ENCODE results near the gene RBM12. TPM values are rescaled to one million over a fixed set of nuclear protein-coding genes. Genes with fewer than 3 reads are reported as not detected.

RBM12 gene
- total and polyA plus RNA-seq, 4 donors = 9.5 to 75.0 (median 39.4) TPM

GRCh38 chr20:35661908-35662307 is 2.8 kb downstream of the RBM12 start:
- H3K4me3 ChIP-seq = no peak overlapping the region
- WGBS, 2 donors = 28 to 47% methylated on average over 3 of the region's 3 CpGs
- no peak overlapping the region for H3K27ac ChIP-seq (ENCODE audit: low read depth in 1 of 2, low read length in 1 of 2)
- H3K4me1 ChIP-seq (ENCODE audit: control insufficient read depth in 5 of 5, insufficient read depth in 5 of 5, low read length in 5 of 5) = peaks cover 6 to 32% (median 13%) of the 10 kb centered on the region in 5 donors
- TF ChIP-seq, protein P1, sequence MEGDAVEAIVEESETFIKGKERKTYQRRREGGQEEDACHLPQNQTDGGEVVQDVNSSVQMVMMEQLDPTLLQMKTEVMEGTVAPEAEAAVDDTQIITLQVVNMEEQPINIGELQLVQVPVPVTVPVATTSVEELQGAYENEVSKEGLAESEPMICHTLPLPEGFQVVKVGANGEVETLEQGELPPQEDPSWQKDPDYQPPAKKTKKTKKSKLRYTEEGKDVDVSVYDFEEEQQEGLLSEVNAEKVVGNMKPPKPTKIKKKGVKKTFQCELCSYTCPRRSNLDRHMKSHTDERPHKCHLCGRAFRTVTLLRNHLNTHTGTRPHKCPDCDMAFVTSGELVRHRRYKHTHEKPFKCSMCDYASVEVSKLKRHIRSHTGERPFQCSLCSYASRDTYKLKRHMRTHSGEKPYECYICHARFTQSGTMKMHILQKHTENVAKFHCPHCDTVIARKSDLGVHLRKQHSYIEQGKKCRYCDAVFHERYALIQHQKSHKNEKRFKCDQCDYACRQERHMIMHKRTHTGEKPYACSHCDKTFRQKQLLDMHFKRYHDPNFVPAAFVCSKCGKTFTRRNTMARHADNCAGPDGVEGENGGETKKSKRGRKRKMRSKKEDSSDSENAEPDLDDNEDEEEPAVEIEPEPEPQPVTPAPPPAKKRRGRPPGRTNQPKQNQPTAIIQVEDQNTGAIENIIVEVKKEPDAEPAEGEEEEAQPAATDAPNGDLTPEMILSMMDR (IDR thresholded peaks at IDR 0.05; ENCODE audit: control extremely low read depth, extremely low read depth) = no peak
- H3K9me3 ChIP-seq (ENCODE audit: control insufficient read depth in 4 of 4, insufficient read depth in 3 of 4, low read length in 3 of 4) = no peaks in the 10 kb centered on the region
- H3K36me3 ChIP-seq (ENCODE audit: control insufficient read depth in 4 of 4, insufficient read depth in 4 of 4, low read length in 4 of 4) = no peaks in the 10 kb centered on the region
- ATAC-seq (ENCODE audit: insufficient read depth, low FRiP score) = no peak
- H3K9ac ChIP-seq (ENCODE audit: insufficient read depth in 1 of 2, low read length in 2 of 2) = peak overlapping the region in 1 of 2 donors; percentile 40
- no peak for DNase-seq
- no peaks in the 10 kb centered on the region for H3K27me3 ChIP-seq (ENCODE audit: control insufficient read depth in 3 of 3, insufficient read depth in 3 of 3, low read length in 2 of 3)

DNA sequence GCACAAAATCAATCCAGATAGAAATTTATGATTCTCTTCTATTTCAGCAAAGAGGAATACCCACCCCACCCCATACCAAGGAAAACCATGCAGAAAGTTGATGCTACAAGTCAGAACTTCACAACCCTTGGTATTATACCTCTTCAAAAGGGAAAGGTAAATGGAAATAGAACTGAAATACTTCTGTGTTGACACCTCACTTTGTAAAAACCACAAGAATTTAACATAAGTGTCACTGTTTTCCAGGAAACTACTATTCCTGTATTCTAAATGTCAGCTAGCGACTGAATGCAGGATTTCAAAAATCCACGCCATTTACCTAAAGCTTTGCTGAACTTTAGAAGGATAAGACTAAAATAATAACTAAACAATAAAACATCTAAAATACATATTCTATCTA is 3.6 kb downstream of the RBM12 start:
- WGBS, 2 donors = 39 to 43% methylated on average over 2 of the region's 2 CpGs
- H3K27ac ChIP-seq (ENCODE audit: low read depth in 1 of 2, low read length in 1 of 2) = no peak overlapping the region
- no peak overlapping the region for H3K9ac ChIP-seq (ENCODE audit: insufficient read depth in 1 of 2, low read length in 2 of 2)
- no peaks in the 10 kb centered on the region for H3K27me3 ChIP-seq (ENCODE audit: control insufficient read depth in 3 of 3, insufficient read depth in 3 of 3, low read length in 2 of 3)
- peaks cover 8 to 34% (median 13%) of the 10 kb centered on the region in 5 donors for H3K4me1 ChIP-seq (ENCODE audit: control insufficient read depth in 5 of 5, insufficient read depth in 5 of 5, low read length in 5 of 5)
- ATAC-seq (ENCODE audit: insufficient read depth, low FRiP score) (no peak), DNase-seq (no peak)
- H3K4me3 ChIP-seq = no peak overlapping the region
- TF ChIP-seq, protein P1 (IDR thresholded peaks at IDR 0.05; ENCODE audit: control extremely low read depth, extremely low read depth) = no peak
- H3K36me3 ChIP-seq (ENCODE audit: control insufficient read depth in 4 of 4, insufficient read depth in 4 of 4, low read length in 4 of 4) = no peaks in the 10 kb centered on the region
- no peaks in the 10 kb centered on the region for H3K9me3 ChIP-seq (ENCODE audit: control insufficient read depth in 4 of 4, insufficient read depth in 3 of 4, low read length in 3 of 4)

GRCh38 chr20:35660122-35660937 is 4.4 kb downstream of the RBM12 start:
- Histone ChIP-seq H3K4me3 (no peak overlapping the region), H3K4me1 (ENCODE audit: control insufficient read depth in 5 of 5, insufficient read depth in 5 of 5, low read length in 5 of 5) (peaks cover 8 to 34% (median 13%) of the 10 kb centered on the region in 5 donors), H3K36me3 (ENCODE audit: control insufficient read depth in 4 of 4, insufficient read depth in 4 of 4, low read length in 4 of 4) (no peaks in the 10 kb centered on the region), H3K27ac (ENCODE audit: low read depth in 1 of 2, low read length in 1 of 2) (no peak overlapping the region), H3K9ac (ENCODE audit: insufficient read depth in 1 of 2, low read length in 2 of 2) (no peak overlapping the region), H3K27me3 (ENCODE audit: control insufficient read depth in 3 of 3, insufficient read depth in 3 of 3, low read length in 2 of 3) (no peaks in the 10 kb centered on the region), H3K9me3 (ENCODE audit: control insufficient read depth in 4 of 4, insufficient read depth in 3 of 4, low read length in 3 of 4) (no peaks in the 10 kb centered on the region)
- DNase-seq = no peak
- TF ChIP-seq, protein P1 (IDR thresholded peaks at IDR 0.05; ENCODE audit: control extremely low read depth, extremely low read depth) = no peak
- ATAC-seq (ENCODE audit: insufficient read depth, low FRiP score) = no peak
- 89 to 90% methylated on average over 10 of the region's 10 CpGs for WGBS, 2 donors

Measured in lung (tissue), 12 donors.